Parathyroid adenoma (tissue), 2 donors: ENCODE results near the gene ISOC2.

ENCODE experiments used
- H2AFZ ChIP-seq: fragments of 300-600 bp; sonication (generic); one replicate; pipeline ENCODE4 v1.7.0; 2017; ENCODE audit warnings: antibody characterized with exemption, mild to moderate bottlenecking
- H3K27ac ChIP-seq: fragments of 300-600 bp; sonication (generic); one replicate; pipeline ENCODE4 v1.7.0; 2017
- H3K27me3 ChIP-seq: fragments of 300-600 bp; sonication (generic); one replicate; pipeline ENCODE4 v1.7.0; 2017; ENCODE audit warnings: low read length; ENCODE audit not compliant: control insufficient read depth, insufficient read depth
- H3K36me3 ChIP-seq: fragments of 300-600 bp; sonication (generic); one replicate; pipeline ENCODE4 v1.7.0; 2017; ENCODE audit warnings: low read length; ENCODE audit not compliant: control insufficient read depth, insufficient read depth
- H3K4me1 ChIP-seq: fragments of 300-600 bp; sonication (generic); one replicate; pipeline ENCODE4 v1.7.0; 2017; ENCODE audit warnings: control low read depth
- H3K4me2 ChIP-seq: fragments of 300-600 bp; sonication (generic); one replicate; pipeline ENCODE4 v1.7.0; 2017; ENCODE audit warnings: low read length
- H3K4me3 ChIP-seq: fragments of 300-600 bp; sonication (generic); one replicate; pipeline ENCODE4 v1.7.0; 2017; ENCODE audit warnings: low read depth, low read length
- H3K79me2 ChIP-seq: fragments of 300-600 bp; sonication (generic); one replicate; pipeline ENCODE4 v1.7.0; 2017; ENCODE audit warnings: control low read depth
- H3K9ac ChIP-seq: fragments of 300-600 bp; sonication (generic); one replicate; pipeline ENCODE4 v1.7.0; 2017; ENCODE audit warnings: mild to moderate bottlenecking
- H3K9me3 ChIP-seq: fragments of 300-600 bp; sonication (generic); one replicate; pipeline ENCODE4 v1.7.0; 2017; ENCODE audit warnings: low read length; ENCODE audit not compliant: control insufficient read depth
- CTCF ChIP-seq: fragments of 300-600 bp; sonication (generic); IDR thresholded peaks from one replicate; pipeline ENCODE4 v1.7.0; 2017; ENCODE audit warnings: antibody characterized with exemption, mild to moderate bottlenecking
- donor health status: primary hyperparathyroidism.

The ISOC2 gene

GRCh38 chr19:55459551-55459949 lies 1.9 kb downstream of the ISOC2 start:
- Histone ChIP-seq H3K4me1 (peaks cover 4% of the 10 kb centered on the region), H3K36me3 (no peaks in the 10 kb centered on the region), H3K79me2 (no peaks in the 10 kb centered on the region), H3K4me2 (peak overlapping the region; percentile 87), H3K9ac (no peak overlapping the region), H3K9me3 (no peaks in the 10 kb centered on the region), H3K27ac (peak overlapping the region; percentile 96), H2AFZ (no peak overlapping the region), H3K4me3 (no peak overlapping the region), H3K27me3 (no peaks in the 10 kb centered on the region)
- TF ChIP-seq CTCF, result no peak

DNA sequence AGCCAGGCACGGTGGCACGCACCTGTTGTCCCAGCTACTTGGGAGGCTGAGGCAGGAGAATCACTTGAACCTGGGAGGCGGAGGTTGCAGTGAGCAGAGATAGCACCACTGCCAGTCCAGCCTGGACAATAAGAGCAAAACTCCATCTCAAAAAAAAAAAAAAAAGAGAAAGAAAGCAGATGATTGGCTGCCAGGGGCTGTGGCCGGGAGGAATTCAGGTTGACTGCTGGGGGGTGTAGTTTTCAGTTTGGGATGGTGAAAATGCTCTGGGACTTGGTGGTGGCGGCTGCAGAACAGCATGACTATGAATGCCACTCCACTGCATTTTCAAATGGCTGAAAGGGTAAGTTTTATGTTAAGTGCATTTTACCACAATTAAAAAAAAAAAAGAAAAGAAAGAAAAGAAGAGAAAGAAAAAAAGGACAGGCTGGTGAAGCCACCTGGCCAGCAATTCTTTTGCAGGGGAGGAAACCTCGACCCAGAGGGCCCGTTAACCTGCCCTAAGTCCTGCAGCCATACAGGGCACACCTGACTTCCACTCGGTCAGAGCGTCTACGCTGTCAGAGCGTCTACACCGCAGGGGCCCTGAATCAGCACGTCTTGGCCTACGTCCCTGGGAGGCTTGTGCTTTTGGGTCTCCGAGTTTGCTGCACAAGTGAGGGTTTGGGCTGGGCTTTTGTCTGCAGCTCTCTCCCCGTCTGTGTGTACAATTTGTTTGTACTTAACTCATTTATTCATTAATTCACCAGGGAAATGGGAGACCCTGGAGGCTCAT lies 3.6 kb downstream of the ISOC2 start:
- no peak overlapping the region for H3K27ac ChIP-seq
- no peak overlapping the region for H2AFZ ChIP-seq
- H3K36me3 ChIP-seq, result no peaks in the 10 kb centered on the region
- peaks cover 4% of the 10 kb centered on the region for H3K4me1 ChIP-seq
- H3K79me2 ChIP-seq, result no peaks in the 10 kb centered on the region
- H3K9ac ChIP-seq, result no peak overlapping the region
- TF ChIP-seq CTCF, result no peak
- H3K4me3 ChIP-seq, result no peak overlapping the region
- H3K9me3 ChIP-seq, result no peaks in the 10 kb centered on the region
- H3K4me2 ChIP-seq, result no peak overlapping the region
- no peaks in the 10 kb centered on the region for H3K27me3 ChIP-seq

DNA sequence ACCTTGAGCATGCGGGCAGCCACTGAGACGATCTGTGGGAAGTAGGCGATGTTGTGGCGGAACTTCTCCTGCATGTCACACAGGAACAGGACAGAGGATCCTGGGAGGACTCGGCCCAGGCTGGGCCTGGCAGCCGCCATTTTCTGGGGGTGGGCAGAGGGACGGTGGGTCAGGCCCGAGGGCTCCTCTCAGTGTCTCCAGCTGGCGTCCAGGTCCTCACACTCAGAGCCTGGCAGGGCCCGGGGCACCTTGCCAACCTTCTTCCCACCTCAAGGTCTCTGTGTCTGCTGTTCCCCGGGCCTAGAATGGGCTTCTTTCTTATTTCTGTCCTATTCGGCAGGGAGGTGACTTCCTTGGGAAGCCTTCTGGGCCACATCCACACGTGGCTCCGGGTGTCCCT lies 5.1 kb downstream of the ISOC2 start:
- TF ChIP-seq CTCF, result no peak

DNA sequence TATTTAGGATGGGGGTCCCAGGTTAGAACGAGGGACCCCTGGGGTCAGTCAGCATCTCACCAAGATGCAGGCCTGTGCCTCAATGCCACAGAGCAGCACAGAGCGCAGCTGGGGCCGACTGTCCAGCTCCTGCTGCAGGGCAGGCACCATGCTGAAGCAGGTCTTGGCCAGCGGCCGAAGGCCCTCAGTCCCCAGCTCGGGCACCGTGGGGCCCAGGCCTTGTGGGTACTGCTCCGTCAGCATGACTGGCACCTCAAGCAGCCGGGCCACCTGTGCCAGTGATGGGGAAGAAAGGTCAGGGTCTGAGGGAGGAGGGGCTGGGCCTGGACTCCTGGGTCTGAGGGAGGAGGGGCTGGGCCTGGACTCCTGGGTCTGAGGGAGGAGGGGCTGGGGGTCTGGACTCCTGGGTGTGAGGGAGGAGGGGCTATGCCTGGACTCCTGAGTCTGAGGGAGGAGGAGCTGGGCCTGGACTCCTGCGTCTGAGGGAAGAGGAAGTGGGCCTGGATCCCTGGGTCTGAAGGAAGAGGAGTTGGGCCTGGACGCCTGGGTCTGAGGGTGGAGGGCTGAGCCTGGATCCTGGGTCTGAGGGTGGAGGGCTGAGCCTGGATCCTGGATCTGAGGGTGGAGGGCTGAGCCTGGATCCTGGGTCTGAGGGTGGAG lies 5.7 kb downstream of the ISOC2 start:
- Histone ChIP-seq H3K27ac (no peak overlapping the region), H2AFZ (no peak overlapping the region), H3K4me3 (no peak overlapping the region), H3K36me3 (no peaks in the 10 kb centered on the region), H3K9ac (no peak overlapping the region), H3K27me3 (peaks cover 3% of the 10 kb centered on the region), H3K79me2 (no peaks in the 10 kb centered on the region), H3K4me2 (no peak overlapping the region), H3K9me3 (no peaks in the 10 kb centered on the region), H3K4me1 (peaks cover 13% of the 10 kb centered on the region)
- no peak for TF ChIP-seq CTCF

More for the DNA sequence above, 5.1 kb downstream of the ISOC2 start:
- H3K9me3 ChIP-seq, result no peaks in the 10 kb centered on the region
- no peaks in the 10 kb centered on the region for H3K36me3 ChIP-seq
- no peaks in the 10 kb centered on the region for H3K79me2 ChIP-seq
- no peak overlapping the region for H3K9ac ChIP-seq
- H3K27ac ChIP-seq, result no peak overlapping the region
- H3K4me3 ChIP-seq, result no peak overlapping the region
- H2AFZ ChIP-seq, result no peak overlapping the region
- H3K4me2 ChIP-seq, result no peak overlapping the region
- H3K27me3 ChIP-seq, result peaks cover 3% of the 10 kb centered on the region
- H3K4me1 ChIP-seq, result peaks cover 13% of the 10 kb centered on the region
